ENCODE data around the gene TDRKH. TPM values are rescaled to one million over a fixed set of nuclear protein-coding genes. Genes with fewer than 3 reads are reported as not detected.

TDRKH gene
- polyA plus RNA-seq, 1 experiment: 1.1 TPM

GRCh38 chr1:151828921-151829320 lies 38.6 kb upstream of the TDRKH start:
- CTCF ChIA-PET: no interaction called here
- Histone ChIP-seq H3K27me3 (ENCODE audit: control insufficient read depth, insufficient read depth, low read length) (peaks cover 21% of the 10 kb centered on the region), H3K4me3 (ENCODE audit: low read depth, low read length) (no peak overlapping the region), H3K36me3 (ENCODE audit: control insufficient read depth, insufficient read depth, low read length) (no peaks in the 10 kb centered on the region)
- TF ChIP-seq CTCF (IDR thresholded peaks at IDR 0.05; ENCODE audit: insufficient read depth, low read depth, low read length): no peak
- no peak for DNase-seq (ENCODE audit: low read depth)
- POLR2A ChIA-PET: no interaction called here

GRCh38 chr1:151827853-151828252 lies 37.6 kb upstream of the TDRKH start:
- peaks cover 20% of the 10 kb centered on the region for H3K27me3 ChIP-seq (ENCODE audit: control insufficient read depth, insufficient read depth, low read length)
- no peak for TF ChIP-seq CTCF (IDR thresholded peaks at IDR 0.05; ENCODE audit: insufficient read depth, low read depth, low read length)
- DNase-seq (ENCODE audit: low read depth): no peak

GRCh38 chr1:151825751-151826660 lies 35.7 kb upstream of the TDRKH start:
- H3K4me3 ChIP-seq (ENCODE audit: low read depth, low read length): no peak overlapping the region
- no peak for TF ChIP-seq CTCF (IDR thresholded peaks at IDR 0.05; ENCODE audit: insufficient read depth, low read depth, low read length)
- ChIA-PET POLR2A (no interaction called here), CTCF (no interaction called here)
- H3K27me3 ChIP-seq (ENCODE audit: control insufficient read depth, insufficient read depth, low read length): peaks cover 21% of the 10 kb centered on the region
- DNase-seq (ENCODE audit: low read depth): no peak
- no peaks in the 10 kb centered on the region for H3K36me3 ChIP-seq (ENCODE audit: control insufficient read depth, insufficient read depth, low read length)

More at GRCh38 chr1:151827853-151828252, 37.6 kb upstream of the TDRKH start:
- Histone ChIP-seq H3K4me3 (ENCODE audit: low read depth, low read length) (no peak overlapping the region), H3K36me3 (ENCODE audit: control insufficient read depth, insufficient read depth, low read length) (no peaks in the 10 kb centered on the region)
- POLR2A ChIA-PET: no interaction called here
- CTCF ChIA-PET: no interaction called here

- Histone ChIP-seq H3K4me3 (ENCODE audit: low read depth, low read length) (no peak overlapping the region), H3K27me3 (ENCODE audit: control insufficient read depth, insufficient read depth, low read length) (peaks cover 21% of the 10 kb centered on the region), H3K36me3 (ENCODE audit: control insufficient read depth, insufficient read depth, low read length) (no peaks in the 10 kb centered on the region)
- no peak for TF ChIP-seq CTCF (IDR thresholded peaks at IDR 0.05; ENCODE audit: insufficient read depth, low read depth, low read length)
- ChIA-PET CTCF (no interaction called here), POLR2A (no interaction called here)
- DNase-seq (ENCODE audit: low read depth): no peak
These were observed 34.9 kb upstream of the TDRKH start for GRCh38 chr1:151825204-151825603.

- H3K4me3 ChIP-seq (ENCODE audit: low read depth, low read length): no peak overlapping the region
- ChIA-PET POLR2A (no interaction called here), CTCF (no interaction called here)
- no peak for DNase-seq (ENCODE audit: low read depth)
- H3K27me3 ChIP-seq (ENCODE audit: control insufficient read depth, insufficient read depth, low read length): peaks cover 23% of the 10 kb centered on the region
- H3K36me3 ChIP-seq (ENCODE audit: control insufficient read depth, insufficient read depth, low read length): no peaks in the 10 kb centered on the region
- TF ChIP-seq CTCF (IDR thresholded peaks at IDR 0.05; ENCODE audit: insufficient read depth, low read depth, low read length): no peak
These were observed 32.9 kb upstream of the TDRKH start for GRCh38 chr1:151823175-151823574.

Data from BJ (cell line).